Fibroblast of the conjunctiva (primary cell): ENCODE results near the gene VWDE.
"Not testable (repeated sequence)": the region's sequence is repeated elsewhere in the genome, so short reads cannot be mapped to it uniquely, and the experiment has no call there.

Experiments used
- DNase-seq: peaks from one replicate; pipeline ENCODE4 v3.0.0-alpha.2; 2010; ENCODE audit warnings: low read depth

Gene VWDE

DNA sequence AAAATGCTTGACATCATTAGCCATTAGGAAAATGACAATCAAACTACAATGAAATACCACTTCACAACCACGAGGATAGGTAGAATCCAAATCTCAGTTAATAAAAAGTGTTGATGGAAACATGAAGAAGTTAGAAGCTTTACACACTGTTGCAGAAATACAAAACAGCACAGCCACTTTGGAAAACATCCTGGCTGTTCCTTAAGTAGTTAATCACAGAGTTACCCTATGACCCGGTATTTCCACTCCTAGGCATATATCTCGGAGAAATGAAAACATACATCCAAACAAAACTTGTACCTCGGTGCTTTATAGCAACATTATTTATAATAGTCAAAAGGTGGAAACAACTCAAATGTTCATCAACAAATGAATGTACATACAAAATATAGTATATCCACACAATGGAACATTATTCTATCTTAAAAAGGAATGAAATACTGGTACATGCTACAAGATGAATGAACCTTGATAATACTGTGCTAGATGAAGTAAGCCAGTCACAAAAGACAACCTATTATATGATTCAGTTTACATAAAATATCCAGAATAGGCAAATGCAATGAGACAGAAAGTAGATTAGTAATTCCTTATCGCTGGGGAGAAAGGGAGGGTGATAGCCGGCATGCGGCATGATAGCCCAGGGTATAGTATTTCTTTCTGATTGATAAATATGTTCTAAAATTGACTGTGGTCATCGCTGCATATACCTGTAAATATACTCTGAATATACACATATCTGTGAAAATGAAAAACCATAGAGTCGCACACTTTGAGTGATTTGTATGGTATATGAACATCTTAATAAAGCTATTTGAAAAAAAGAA lies 1.9 kb downstream of the VWDE start:
- no peak for DNase-seq

DNA sequence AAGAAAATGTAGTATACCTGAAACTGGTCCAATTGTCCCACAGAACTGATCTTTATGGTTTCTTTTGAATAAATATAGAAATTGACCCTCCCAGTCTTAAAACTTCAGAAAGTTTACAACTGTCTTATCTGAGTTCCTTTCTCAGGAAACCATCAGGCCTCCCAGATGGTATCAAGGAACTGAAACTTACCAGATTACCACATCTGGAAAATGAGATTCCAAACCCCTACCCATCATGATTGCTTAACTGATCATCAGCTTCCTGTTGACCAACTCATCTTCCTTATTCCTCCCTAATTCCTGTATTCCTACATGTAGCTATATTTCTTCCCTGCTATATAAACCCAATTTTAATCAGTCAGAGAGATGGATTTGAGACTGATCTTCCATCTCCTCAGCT lies 5.5 kb downstream of the VWDE start:
- no peak for DNase-seq

DNA sequence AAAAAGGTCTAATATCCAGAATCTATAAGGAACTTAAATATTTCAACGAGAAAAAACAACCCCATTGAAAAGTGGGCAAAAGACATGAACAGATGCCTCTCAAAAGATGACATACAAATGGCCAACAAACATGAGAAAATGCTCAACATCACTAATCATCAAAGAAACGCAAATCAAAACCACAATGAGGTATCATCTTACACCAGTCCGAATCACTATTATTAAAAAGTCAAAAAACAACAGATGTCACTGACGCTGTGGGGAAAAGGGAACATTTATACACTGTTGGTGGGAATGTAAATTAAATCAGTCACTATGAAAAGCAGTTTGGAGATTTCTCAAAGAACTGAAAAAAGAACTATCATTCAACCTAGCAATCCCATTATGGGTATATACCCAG lies 6.0 kb downstream of the VWDE start:
- DNase-seq: no peak

DNA sequence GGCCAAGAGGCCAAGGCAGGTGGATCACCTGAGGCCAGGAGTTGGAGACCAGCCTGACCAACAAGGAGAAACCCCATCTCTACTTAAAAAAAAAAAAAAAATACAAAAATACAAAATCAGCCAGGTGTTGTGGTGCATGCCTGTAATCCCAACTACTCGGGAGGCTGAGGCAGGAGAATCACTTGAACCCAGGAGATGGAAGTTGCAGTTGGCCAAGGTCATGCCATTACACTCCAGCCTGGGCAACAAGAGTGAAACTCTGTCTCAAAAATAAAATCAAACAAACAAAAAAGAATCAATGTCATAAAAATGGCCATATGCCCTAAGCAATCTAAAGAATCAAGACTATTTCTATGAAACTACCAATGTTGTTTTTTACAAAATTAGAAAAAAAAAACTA lies 7.0 kb downstream of the VWDE start:
- not testable (repeated sequence) for DNase-seq

DNA sequence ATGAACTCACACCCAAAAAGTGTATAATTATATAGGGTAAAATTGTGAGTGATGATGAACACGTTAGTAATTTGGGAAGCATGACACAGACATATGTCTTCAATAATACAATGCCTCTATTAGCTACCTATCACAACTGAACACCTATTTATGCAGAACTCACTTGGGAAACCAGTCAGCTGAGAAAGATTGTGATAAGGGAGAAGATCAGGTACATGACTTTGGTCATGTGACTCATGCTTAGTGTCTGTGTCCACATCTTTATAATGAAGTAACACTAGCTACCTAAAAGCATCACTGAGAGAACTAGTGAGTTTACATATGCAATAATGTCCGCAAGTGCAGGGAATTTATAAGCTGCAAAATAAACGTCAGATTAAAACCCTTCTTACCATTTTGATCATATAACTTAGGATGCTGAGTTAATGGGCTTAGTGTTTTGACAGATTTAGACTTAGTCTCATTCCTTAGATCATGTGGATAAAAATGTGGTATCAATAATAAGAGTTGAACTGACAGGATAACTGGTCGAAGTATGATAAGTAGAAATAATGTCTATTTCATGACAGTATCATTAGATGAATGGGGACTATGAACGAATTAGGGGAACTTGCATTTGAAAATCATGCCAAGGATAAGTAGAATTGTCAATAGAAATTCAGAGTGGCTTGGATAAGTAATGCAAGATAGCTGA lies 11.6 kb downstream of the VWDE start:
- no peak for DNase-seq

DNA sequence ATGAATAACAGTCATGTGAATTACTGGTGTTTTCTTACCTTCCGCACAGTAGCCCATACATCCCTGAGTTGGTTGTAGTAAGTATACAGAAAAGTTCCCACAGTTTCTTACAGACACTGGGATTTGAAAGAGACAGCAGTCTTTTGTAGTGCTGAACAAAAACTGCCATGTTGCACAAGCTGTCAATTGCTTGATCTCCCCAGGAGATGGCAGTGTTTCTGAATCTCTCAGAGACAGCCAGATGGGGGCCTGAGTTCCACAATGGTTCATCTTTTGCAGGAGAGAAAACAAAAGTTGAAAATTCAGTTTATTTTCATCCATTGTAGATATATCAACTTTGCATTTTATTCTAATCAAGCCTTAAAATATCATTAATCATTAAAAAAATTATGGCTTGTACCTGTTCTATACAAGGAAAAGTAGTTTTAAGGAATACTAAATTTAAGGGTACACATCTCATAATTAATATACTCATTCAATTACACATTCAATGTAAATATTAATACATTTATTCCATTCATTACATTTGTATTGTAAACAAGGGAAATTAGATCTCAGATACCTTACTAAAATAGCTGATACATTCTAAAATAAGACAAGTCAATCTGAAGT lies 14.5 kb downstream of the VWDE start:
- DNase-seq: peak; percentile 55

DNA sequence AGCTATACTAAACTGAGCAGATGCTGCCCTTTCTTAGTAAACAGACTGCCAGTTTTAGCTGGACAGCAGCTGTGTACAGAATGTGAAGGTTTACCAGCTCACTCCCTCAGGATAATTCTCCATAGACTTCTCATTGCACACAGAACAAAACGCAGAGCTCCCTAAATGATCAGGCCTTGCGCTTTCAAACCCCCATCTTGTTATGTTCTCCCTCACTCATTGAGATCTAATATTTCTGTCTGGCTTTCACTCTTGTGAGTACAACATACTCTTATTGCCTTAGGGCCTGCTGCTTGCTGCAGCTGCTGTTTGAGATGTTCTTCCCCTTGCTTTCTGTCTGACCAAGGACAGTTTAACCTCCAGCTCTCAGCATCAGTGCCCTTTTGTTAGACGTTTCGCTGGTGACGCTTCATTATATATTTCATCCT lies 17.3 kb downstream of the VWDE start:
- DNase-seq: no peak

DNA sequence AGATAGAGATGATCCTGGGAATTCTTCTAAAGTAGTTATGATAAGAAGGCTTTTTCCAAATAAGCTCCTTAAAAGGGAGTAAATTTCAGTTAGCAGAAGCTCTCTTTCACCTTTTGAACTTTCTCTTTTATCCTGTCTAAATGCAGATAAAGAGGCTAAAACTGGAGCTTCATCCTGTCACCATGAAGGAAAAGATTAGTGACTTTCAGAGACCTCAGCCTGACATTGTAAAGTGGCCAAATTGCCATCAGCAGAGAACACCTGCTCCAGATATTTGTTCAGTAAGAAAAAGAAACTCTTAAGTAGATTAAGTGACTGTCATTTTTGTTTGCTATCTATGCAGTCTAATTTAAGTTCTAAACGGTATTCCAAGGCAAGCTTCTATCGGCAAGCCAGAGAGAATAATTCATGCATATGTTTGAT lies 18.3 kb downstream of the VWDE start:
- no peak for DNase-seq

DNA sequence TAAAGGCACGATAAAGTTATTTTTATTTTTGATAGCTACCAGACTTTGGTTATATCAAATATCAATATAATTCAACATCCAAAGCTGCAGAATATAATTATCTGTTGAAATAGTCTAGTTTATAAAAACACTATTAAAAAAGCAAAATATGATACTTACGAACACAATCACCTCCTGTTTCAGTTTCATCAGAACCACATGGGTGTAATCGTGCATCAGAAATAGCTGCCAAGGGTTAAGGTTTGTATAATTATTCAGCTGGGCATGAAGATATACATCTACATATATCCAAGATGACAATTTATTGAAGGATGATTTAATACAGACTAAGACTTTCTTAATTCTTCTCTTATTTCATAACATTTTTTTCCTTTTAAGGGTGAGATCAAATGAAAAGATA lies 20.3 kb downstream of the VWDE start:
- DNase-seq: no peak

DNA sequence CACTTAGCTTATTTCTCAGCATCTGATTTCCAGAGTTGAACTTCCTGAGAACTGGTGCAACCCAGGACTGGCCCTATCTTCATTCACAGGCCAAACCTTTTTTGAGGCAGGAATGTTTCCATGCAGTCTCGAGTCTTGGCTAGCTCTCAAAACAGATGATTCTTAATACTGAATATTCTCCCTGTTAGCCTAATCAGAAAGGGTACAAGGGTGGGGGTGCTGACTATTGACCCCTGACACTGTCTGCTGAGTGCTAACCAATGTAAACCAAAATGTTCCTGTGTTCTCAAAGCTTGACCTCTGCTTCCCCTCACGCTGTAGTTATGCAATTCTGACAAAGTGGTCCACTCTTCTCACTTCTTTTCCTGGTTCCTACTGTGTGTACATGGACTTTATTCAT lies 25.3 kb downstream of the VWDE start:
- DNase-seq: no peak

DNA sequence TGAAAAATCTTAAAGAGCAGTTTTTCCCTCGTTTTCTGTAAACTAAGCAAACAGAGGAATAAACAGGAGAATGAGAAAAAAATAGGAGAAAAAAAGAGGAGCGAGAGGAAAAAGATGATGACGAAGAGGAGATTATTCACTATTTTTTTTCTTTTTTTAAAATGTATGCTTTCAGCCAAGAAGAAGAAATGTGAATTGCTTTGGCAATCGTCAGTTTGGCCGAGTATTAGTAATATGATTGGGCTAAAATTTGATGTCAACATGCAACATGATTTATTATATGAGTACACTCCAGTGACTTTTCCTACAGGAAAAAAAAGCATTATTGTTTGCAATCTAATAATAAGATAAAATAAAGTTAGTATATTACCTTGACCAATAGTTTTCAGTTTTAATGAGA lies 26.3 kb downstream of the VWDE start:
- no peak for DNase-seq

DNA sequence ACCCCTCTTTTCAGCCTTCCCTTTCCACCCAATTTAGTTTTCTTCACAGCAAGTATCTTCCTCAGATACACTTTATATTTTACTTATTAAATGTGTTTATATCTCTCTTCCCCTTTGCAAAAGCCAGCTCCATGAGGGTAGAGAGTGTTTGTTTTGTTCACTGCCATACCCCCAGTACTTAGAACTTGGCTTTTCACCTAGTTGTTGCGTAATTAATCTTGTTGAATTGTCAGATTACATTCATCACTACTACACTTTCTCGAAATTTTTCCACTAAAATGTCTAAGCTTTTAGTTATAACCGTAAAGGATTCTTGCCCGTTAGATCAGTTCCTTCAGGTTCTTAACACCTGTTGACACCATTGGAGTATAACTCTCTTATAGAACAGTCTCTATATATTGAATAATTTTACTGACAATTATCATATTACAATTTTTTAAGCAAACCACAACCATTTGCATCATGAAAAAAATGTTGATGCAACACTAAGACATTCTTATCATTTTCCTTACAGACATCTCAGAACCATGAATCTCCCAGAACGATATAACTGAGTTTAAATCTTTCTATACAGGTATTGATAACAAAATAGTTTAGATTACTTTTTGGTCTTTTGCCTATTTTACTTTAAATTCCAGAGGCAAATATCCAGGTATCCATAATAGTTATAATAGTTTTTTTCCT lies 29.9 kb downstream of the VWDE start:
- no peak for DNase-seq

DNA sequence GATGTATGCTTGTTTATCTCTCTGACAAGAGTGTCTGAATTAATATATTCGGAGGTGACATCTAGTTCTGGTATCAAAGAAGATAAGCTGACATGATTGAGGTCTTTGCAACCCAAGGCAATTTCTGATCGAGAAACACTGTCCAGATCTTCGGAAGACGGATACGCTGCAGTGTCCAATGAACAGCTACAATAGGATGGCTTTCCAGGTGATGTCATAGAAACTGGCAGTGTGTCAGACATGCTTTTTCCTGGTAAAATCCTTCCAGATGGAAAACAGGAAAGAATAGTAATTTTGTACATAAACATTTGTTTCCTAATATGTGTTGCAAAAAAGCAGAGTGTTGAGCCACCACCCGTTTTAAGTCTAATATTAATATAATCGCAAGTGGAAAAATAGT lies 33.4 kb downstream of the VWDE start:
- no peak for DNase-seq

DNA sequence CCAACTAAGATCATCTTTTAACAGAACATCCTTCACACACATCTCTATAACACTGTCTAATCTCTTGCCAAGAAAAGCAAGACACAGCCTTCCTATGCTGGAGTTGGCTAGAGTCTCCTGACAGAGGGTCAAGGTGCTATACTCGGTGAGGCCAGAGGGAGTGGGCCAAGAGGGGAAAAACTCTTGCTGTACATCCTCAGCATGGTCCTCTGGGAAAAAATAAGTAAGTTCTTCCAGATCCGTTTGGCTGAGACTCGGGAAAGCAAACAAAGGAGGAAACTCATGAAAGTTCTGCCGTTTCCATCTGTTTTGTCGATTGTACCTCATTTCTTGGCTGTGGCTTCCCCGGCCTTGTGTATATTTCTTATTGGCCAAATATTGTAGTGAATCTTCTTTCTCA lies 33.9 kb downstream of the VWDE start:
- no peak for DNase-seq

DNA sequence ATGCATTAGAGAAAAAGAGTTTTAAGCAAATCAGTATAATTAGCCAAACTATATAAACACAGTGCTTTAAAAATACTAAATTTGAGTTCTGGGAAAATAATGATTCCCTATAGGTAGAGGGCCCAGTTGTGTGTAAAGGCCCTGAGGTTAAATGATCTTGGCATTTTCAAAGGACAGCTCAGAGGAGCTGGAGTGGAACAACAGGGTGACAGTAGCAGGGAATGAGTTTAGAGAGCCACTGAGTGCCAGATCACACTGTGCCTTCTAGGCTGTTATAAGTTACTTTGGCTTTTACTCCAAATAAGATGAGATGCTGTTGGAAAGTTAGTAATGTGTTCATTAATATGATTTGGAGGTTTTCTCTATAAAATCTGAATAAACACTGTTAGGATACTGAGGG lies 34.6 kb downstream of the VWDE start:
- DNase-seq: no peak

DNA sequence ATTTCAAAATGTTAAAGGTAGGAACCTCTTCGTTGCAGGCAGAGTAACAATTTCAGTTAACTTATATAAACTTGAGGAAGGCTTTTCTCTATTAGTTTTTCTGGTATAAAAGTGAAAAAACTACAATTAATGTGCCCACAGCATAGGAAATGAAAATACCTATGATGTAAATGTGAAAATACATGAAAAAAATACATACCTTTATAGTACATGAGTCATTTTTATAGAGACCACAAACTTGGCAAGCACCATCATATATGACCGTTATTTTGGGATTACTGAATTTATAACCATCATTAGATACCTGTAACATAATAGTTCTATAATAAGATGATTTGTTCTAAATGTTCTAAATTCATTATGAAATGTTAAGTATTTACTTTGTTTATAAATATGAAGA lies 42.7 kb downstream of the VWDE start:
- DNase-seq: no peak

DNA sequence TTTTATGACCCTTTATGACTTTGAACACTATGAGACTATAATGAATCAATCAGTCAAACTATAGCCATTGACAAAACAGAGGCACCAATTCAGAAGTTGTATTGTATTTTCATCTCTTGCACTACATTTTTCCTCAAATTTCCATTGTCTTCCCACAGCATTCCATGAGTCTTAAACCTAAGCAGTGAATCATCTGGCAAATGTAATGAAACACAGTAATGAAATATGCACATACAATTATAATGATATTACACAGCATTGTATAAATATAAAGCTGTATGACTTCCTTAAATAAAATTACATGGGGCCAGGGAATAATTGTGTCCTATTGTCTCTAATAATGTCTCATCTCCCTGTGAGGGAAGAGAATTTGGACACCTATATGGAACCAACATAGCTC lies 45.0 kb downstream of the VWDE start:
- no peak for DNase-seq

DNA sequence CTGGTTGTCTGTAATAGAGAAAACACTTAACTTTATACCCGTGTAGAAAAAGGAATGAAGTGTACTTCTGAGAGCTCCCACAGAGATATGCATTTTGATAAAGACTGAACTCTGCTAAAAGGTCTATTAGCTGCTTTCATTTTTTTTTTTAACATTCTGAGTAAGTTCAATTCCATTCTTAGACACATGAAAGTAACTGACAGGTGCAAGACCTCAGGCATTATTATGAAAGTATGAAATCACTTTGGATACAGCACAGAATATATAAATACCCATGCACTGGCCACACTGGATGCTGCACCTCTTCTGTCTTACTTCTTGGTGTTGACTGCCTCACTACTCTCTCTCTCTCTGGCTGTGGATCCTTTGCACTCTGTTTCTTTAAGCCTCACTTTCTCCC lies 46.2 kb downstream of the VWDE start:
- DNase-seq: no peak

DNA sequence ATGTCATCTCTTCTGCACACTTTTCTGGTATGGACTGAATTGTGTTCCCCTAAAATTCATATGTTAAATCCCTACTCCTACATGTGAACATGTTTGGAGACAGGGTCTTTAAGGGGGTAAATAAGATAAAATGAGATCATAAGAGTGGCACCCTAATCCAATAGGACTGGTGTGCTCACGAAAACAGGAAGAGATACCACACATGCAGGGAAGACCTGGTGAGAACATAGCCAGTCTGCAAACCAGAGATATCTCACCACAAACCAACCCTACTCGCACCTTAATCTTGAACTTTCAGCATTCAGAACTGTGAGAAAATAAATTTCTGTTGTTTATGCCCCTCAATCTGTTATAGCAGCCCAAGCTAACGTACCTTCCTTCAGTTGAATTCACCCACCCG lies 51.8 kb downstream of the VWDE start:
- DNase-seq: no peak

DNA sequence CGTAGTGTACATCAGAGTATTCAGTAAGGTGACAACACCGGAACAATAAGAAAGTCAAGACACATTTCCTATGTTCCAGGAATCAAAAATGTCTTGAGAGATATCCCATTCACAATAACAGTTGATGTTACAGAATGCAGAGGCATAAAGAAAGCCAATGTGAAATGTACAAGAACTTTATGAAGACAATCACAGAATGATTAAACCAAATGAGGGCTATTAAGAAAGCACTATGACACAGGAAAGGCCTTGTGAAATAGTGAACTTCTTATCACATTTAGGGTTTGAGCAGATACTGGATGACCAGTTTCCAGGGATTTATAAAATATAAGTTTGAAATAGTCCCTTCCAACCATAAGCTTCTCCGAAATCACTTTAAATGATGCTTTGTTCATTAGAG lies 52.7 kb downstream of the VWDE start:
- no peak for DNase-seq

DNA sequence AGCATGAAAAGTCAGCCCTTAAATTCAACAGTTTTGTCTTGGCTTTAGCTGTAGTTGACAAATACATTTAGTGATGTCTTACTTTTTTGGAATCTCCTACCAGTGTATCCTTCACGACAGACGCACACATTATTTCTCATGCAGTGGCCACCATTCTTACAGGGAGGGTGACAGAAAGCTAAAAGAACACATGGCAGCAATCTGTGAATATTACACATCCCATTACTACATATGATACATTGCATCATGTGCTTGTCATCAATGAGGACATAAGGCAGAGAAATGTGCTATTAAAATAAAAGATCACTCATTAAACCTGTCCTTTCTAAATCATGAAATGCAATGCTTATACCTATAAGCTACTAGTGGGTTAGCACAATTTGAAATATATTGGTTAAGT lies 66.6 kb downstream of the VWDE start:
- DNase-seq: no peak

DNA sequence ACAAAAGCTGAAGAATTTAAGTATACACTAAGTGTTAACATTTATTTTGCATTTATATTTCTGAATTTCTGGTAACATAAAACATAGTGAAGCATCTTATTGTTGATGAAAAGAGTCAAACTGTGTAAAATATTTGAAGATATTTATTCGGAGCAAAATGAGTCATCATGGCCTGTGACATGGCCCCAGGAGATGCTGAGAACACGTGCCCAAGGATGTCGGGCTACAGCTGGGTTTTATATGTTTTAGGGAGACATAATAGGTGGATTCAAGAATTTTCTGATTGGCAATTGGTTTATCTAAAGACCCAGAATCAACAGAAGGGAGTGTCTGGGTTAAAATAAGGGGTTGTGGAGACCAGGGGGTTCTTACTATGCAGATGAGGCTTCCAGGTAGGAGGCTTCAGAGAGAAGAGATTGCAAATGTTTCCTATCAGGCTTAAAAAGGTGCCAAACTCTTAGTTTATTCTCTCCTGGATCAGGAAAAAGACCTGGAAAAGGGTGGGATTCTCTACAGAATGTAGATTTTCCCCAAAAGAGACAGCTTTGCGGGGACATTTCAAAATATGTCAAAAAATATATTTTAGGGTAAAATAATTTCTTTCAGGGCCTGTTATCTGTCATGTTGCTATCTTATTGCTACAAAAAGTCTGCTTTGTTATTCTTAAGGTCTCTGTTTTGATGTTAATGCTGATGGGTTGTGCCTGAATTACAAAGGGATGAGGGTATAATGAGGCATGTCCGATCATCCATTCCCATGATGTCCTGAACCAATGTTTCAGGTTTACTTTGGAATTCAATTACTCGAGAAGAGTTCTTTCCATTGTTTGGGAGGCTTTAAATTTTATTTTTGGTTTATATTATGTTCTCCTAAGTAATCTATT lies 74.5 kb downstream of the VWDE start:
- DNase-seq: no peak
